Liver (tissue), 9 donors: ENCODE measurements around the gene GUCA1A. TPM values are rescaled to one million over a fixed set of nuclear protein-coding genes. Genes with fewer than 3 reads are reported as not detected.
"Not testable (repeated sequence)": the region's sequence is repeated elsewhere in the genome, so short reads cannot be mapped to it uniquely, and the experiment has no call there.

Source experiments
- DNase-seq: peaks from one replicate; pipeline ENCODE4 v3.0.0-alpha.2; 2017; ENCODE audit warnings: low spot score
- H3K27ac ChIP-seq, 2 donors: one replicate each; pipeline ENCODE4 v1.7.0; 2013; ENCODE audit warnings: inconsistent platforms in 2 of 2, low read length in 2 of 2, control low read depth in 1 of 2, low read depth in 1 of 2, mild to moderate bottlenecking in 1 of 2
- H3K27me3 ChIP-seq, 4 donors: one replicate each; pipeline versions ENCODE4 v1.6.1 to v1.7.0; 2013; ENCODE audit warnings: low read length in 3 of 4, inconsistent platforms in 1 of 4, mild to moderate bottlenecking in 1 of 4, moderate library complexity in 1 of 4; ENCODE audit not compliant: control insufficient read depth in 4 of 4, insufficient read depth in 4 of 4
- H3K36me3 ChIP-seq, 4 donors: one replicate each; pipeline versions ENCODE4 v1.6.1 to v1.7.0; 2013; ENCODE audit warnings: low read length in 3 of 4, mild to moderate bottlenecking in 3 of 4, low read depth in 1 of 4, moderate library complexity in 1 of 4; ENCODE audit not compliant: control insufficient read depth in 4 of 4, insufficient read depth in 3 of 4
- H3K4me1 ChIP-seq, 4 donors: one replicate each; pipeline versions ENCODE4 v1.6.1 to v1.7.0; 2013; ENCODE audit warnings: low read length in 3 of 4, mild to moderate bottlenecking in 3 of 4, moderate library complexity in 1 of 4; ENCODE audit not compliant: control insufficient read depth in 4 of 4, insufficient read depth in 4 of 4
- H3K4me3 ChIP-seq, 3 donors: one replicate each; pipeline versions ENCODE4 v1.6.1 to v1.7.0; 2013; ENCODE audit warnings: low read length in 3 of 3, control low read depth in 1 of 3, low read depth in 1 of 3, mild to moderate bottlenecking in 1 of 3
- H3K9ac ChIP-seq, 2 donors: one replicate each; pipeline ENCODE4 v1.7.0; 2013; ENCODE audit warnings: low read length in 2 of 2, mild to moderate bottlenecking in 2 of 2, moderate library complexity in 2 of 2, control low read depth in 1 of 2, low read depth in 1 of 2
- H3K9me3 ChIP-seq, 4 donors: one replicate each; pipeline versions ENCODE4 v1.6.1 to v1.7.0; 2013; ENCODE audit warnings: low read length in 3 of 4; ENCODE audit not compliant: control insufficient read depth in 4 of 4
- EGR1 ChIP-seq, 2 donors: IDR thresholded peaks; 2 replicates each; pipeline ENCODE4 v1.6.1; 2016 to 2018; ENCODE audit warnings: antibody characterized with exemption in 2 of 2, low read depth in 2 of 2
- FOXA1 ChIP-seq: IDR thresholded peaks from 2 replicates; pipeline ENCODE4 v1.6.1; 2016; ENCODE audit warnings: antibody characterized with exemption
- HNF4G ChIP-seq: IDR thresholded peaks from 2 replicates; pipeline ENCODE4 v1.6.1; 2016; ENCODE audit warnings: antibody characterized with exemption
- JUND ChIP-seq, 2 donors: IDR thresholded peaks; 2 replicates each; pipeline ENCODE4 v1.6.1; 2016; ENCODE audit warnings: antibody characterized with exemption in 2 of 2
- RAD21 ChIP-seq, 2 donors: IDR thresholded peaks; 2 replicates each; pipeline ENCODE4 v1.6.1; 2016; ENCODE audit warnings: antibody characterized with exemption in 2 of 2, mild to moderate bottlenecking in 2 of 2
- RXRA ChIP-seq, 2 donors: IDR thresholded peaks; 2 replicates each; pipeline ENCODE4 v1.6.1; 2017 to 2018; ENCODE audit warnings: antibody characterized with exemption in 2 of 2, mild to moderate bottlenecking in 1 of 2
- TAF1 ChIP-seq: conservative IDR thresholded peaks from 2 replicates; pipeline ENCODE4 v1.6.1; 2016; ENCODE audit warnings: antibody characterized with exemption, mild to moderate bottlenecking
- YY1 ChIP-seq: IDR thresholded peaks from 2 replicates; pipeline ENCODE4 v1.6.1; 2016; ENCODE audit warnings: antibody characterized with exemption, mild to moderate bottlenecking
- WGBS: extraction: QIAGEN DNeasy Blood & Tissue Kit; methylation state at CpG from one replicate; pipeline ENCODE4 v1.1.7; 2013; 5-methylcytosine and 5-hydroxymethylcytosine counted together
- polyA plus RNA-seq, 2 donors: library from polyadenylated mRNA; stranded (reverse) in 1 of 2; unstranded in 1 of 2; fragments of 200-250 nt in 1 of 2; fragments of >200 nt in 1 of 2; fragmentation: Nextera tagmentation in 1 of 2; extraction: Ambion mirVana in 1 of 2; gene quantifications; one replicate each; pipeline versions ENCODE4 v1.2.1 to v1.2.3, GENCODE V29; 2013 to 2015
- total RNA-seq, 2 donors: library from RNA; depleted of rRNA; stranded (reverse); fragments of >200 nt; gene quantifications; one replicate each; pipeline ENCODE4 v1.2.3, GENCODE V29; 2014
- TF ChIP-seq, protein P1 (sequence below): IDR thresholded peaks from 2 replicates; pipeline ENCODE4 v1.6.1; 2016; ENCODE audit warnings: antibody characterized with exemption
- TF ChIP-seq, protein P2 (sequence below): IDR thresholded peaks from 2 replicates; pipeline ENCODE4 v1.6.1; 2016; ENCODE audit warnings: antibody characterized with exemption
- donor health status: healthy.
- donor health status: healthy.
- donor health status: healthy.
- donor health status: healthy.
- donor health status: healthy.

GUCA1A gene
- total and polyA plus RNA-seq, 4 donors: not detected

DNA sequence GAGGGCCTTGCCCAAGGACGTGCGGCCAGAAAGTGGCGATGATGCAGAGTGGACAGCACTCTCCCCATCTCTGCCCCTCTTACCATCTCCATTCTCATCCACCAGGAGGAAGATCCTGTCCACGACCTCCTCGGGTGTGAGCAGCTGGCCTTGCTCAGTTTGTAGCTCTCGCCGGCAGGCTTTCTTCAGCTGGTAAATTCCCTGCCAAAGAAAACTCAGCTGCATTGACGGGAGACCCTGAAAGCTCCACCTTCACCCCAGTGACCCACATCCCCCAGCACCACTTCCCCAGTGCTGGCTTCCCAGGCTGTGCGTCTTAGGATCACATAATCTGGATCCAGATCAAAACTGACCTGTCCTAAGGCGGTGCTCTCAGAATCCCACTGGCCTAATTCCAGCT lies 12.4 kb downstream of the GUCA1A start:
- no peak overlapping the region for H3K27ac ChIP-seq
- 79% methylated on average over 10 of the region's 10 CpGs for WGBS
- no peak for TF ChIP-seq JUND (IDR thresholded peaks at IDR 0.05)
- TF ChIP-seq, protein P1, sequence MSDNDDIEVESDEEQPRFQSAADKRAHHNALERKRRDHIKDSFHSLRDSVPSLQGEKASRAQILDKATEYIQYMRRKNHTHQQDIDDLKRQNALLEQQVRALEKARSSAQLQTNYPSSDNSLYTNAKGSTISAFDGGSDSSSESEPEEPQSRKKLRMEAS: no peak
- H3K27me3 ChIP-seq: no peaks in the 10 kb centered on the region
- H3K4me3 ChIP-seq: no peak overlapping the region
- no peak for DNase-seq
- H3K36me3 ChIP-seq: no peaks in the 10 kb centered on the region
- no peaks in the 10 kb centered on the region for H3K4me1 ChIP-seq
- H3K9me3 ChIP-seq: no peaks in the 10 kb centered on the region
- no peak overlapping the region for H3K9ac ChIP-seq

DNA sequence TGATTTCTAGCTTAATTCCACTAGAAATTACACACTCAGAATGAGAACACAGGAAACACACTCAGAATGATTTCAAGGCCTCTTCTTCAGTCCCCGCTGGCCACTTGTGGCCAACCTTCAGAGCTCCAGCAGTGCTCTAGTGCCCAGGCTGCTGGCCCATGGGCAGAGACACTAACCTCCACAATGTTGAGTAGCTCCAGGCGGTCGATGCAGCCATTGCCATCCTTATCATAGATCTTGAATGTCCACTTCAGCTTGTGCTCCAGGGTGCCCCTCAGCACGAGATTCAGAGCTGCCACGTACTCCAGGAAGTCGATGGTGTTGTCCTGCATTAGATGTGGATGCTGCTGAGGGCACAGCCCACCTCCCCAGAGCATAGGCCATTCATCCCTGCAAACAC lies 15.2 kb downstream of the GUCA1A start:
- no peak for DNase-seq
- H3K4me1 ChIP-seq: no peaks in the 10 kb centered on the region
- no peak overlapping the region for H3K4me3 ChIP-seq
- no peak overlapping the region for H3K27ac ChIP-seq
- TF ChIP-seq TAF1: no peak
- TF ChIP-seq RAD21 (IDR thresholded peaks at IDR 0.05): no peak
- TF ChIP-seq FOXA1: no peak
- no peak for TF ChIP-seq RXRA (IDR thresholded peaks at IDR 0.05)
- no peak for TF ChIP-seq YY1
- TF ChIP-seq, protein P1: no peak
- TF ChIP-seq EGR1 (IDR thresholded peaks at IDR 0.05; ENCODE audit: low read depth in 2 of 2): no peak
- TF ChIP-seq HNF4G: no peak
- H3K9ac ChIP-seq: no peak overlapping the region
- no peaks in the 10 kb centered on the region for H3K36me3 ChIP-seq
- no peaks in the 10 kb centered on the region for H3K27me3 ChIP-seq
- H3K9me3 ChIP-seq: no peaks in the 10 kb centered on the region
- 81% methylated on average over 6 of the region's 6 CpGs for WGBS

DNA sequence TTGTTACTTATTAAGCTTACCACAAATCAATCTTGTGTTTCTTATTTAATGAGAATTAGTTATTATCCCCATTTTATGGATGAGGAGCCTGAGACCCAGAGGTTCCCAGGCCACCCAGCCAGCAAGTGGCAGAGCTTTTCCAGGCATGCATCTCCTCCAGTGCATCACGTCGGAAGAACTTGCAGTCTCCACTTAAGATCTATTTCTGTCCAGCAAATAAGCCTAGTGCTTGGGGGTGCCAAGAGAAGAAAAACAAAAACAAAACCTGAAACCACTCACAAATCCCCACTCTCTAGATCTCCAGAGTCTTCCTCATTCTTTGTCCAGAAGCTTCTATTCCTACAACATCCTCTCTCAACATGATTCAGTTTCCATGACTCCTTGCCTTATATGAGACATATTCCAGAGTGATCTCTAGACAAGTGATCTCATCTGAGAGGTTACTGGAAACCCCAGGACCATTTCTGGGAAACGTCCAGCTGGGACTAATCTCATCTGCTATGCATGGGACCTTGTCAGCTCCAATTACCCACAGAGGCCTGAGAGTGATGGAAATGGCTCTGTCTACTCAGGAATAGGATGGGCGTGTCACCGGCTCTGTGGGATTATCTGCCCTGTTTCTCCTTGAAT lies 17.5 kb downstream of the GUCA1A start:
- no peaks in the 10 kb centered on the region for H3K27me3 ChIP-seq
- no peak overlapping the region for H3K27ac ChIP-seq
- H3K9me3 ChIP-seq: no peaks in the 10 kb centered on the region
- no peaks in the 10 kb centered on the region for H3K4me1 ChIP-seq
- no peak overlapping the region for H3K9ac ChIP-seq
- TF ChIP-seq, protein P1: no peak
- TF ChIP-seq, protein P2, sequence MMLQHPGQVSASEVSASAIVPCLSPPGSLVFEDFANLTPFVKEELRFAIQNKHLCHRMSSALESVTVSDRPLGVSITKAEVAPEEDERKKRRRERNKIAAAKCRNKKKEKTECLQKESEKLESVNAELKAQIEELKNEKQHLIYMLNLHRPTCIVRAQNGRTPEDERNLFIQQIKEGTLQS: no peak
- no peak for TF ChIP-seq JUND (IDR thresholded peaks at IDR 0.05)
- TF ChIP-seq EGR1 (IDR thresholded peaks at IDR 0.05; ENCODE audit: low read depth in 2 of 2): no peak
- TF ChIP-seq FOXA1: no peak
- H3K4me3 ChIP-seq: no peak overlapping the region
- H3K36me3 ChIP-seq: no peaks in the 10 kb centered on the region
- 85% methylated on average over 5 of the region's 5 CpGs for WGBS
- DNase-seq: no peak

DNA sequence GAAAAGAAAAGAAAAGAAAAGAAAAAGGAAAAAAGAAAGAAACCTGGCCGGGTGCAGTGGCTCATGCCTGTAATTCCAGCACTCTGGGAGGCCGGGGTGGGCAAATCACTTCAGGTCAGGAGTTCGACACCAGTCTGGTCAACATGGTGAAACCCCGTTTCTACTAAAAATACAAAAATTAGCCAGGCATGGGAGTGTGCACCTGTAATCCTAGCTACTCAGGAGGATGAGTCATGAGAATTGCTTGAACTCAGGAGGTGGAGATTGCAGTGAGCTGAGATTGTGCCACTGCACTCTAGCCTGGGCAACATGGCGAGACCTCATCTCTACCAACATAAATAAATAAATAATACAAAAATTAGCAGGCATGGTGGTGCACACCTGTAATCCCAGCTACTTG lies 19.2 kb downstream of the GUCA1A start:
- not testable (repeated sequence) for H3K27me3 ChIP-seq, DNase-seq, H3K36me3 ChIP-seq, H3K27ac ChIP-seq, H3K9me3 ChIP-seq, H3K4me1 ChIP-seq, H3K9ac ChIP-seq, H3K4me3 ChIP-seq
- WGBS: 95% methylated on average over 5 of the region's 5 CpGs
